Measurements from ENCODE around the gene NEGR1.

Gene NEGR1

GRCh38 chr1:71660411-71660810 lies 621.9 kb downstream of the NEGR1 start:
- peak; percentile 67 for DNase-seq

GRCh38 chr1:71657891-71658679 lies 624.3 kb downstream of the NEGR1 start:
- no peak for DNase-seq

DNA sequence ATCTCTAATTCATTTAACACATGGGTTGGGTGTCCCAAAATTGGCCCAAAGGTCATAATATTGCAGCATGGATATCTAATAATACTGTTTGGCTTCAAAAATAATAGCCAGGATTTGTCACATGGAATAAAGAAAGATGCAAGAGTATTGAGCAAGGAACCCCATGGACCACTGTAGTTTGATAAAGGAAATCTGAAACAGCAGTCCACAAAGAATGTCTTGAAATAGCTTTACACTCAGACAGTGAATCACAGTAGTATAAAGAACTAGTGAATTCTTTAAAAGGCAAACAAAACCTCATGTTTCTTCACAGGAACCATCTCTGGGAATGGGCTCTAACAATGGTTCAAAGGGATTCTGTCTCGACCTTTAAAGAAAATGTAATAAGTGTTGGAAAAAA lies 625.4 kb downstream of the NEGR1 start:
- no peak for DNase-seq

- DNase-seq: no peak
These were observed 626.7 kb downstream of the NEGR1 start for GRCh38 chr1:71655604-71656003.

GRCh38 chr1:71653952-71654351 lies 628.4 kb downstream of the NEGR1 start:
- DNase-seq: no peak

GRCh38 chr1:71651214-71651613 lies 631.1 kb downstream of the NEGR1 start:
- DNase-seq: no peak

- DNase-seq: peak; percentile 12
These were observed 632.2 kb downstream of the NEGR1 start for GRCh38 chr1:71650119-71650518.

DNA sequence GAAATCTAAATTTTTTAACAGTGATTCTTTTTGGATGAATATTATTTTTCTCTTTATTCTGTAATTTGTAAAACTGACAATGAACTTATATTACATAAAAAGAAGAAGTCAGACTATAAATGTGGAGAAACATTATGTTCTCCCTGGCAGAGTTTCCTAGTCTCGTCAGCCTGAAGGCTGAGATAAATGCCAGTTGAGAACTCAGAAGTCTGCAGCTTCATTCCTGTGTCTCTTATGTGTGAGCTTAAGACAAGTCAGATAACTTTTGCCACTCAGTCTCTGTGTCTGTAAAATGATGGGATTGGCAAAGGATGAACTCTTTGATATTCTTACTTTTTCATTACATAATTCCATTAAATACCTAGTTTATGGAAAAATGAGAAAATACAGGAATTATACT lies 632.7 kb downstream of the NEGR1 start:
- DNase-seq: no peak

DNA sequence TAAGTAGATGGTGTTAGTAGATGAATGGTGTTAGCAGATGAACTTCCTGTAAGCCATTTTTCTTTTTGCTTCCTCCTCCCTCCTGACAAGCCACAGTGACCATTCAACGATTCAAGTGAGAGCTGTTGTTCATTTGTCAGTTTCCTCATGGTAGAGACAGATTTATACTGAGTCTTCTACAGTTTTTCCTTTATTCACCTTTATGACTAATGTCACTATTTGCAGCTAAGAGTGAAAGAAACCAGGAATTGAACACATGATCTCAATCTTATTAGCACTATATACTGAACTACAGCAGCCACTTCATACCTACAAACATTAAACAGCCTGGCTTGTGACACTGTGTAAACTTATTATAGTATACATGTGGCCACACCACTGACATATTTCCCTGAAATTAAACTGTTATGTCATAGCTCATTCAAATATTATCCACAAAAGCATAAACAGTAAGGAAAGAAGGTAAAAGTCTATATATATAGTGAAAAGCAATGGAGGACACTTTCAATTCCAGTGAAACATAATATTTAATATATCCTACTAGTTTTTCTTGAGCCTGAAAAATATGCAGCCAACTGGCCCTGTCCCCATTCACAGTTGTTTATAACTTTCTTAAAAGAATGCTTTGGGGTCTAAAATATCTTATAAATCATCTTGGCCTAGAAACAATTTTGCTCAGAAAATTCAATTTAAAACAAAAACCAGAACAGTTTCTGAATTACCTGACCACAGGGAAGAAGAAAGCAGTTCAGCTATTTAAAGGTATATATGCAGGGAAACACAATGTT lies 634.6 kb downstream of the NEGR1 start:
- no peak for DNase-seq

- DNase-seq: no peak
These were observed 637.3 kb downstream of the NEGR1 start for GRCh38 chr1:71645015-71645414.

GRCh38 chr1:71641903-71642302 lies 640.4 kb downstream of the NEGR1 start:
- no peak for DNase-seq

- no peak for DNase-seq
These were observed 641.3 kb downstream of the NEGR1 start for GRCh38 chr1:71640998-71641397.

DNA sequence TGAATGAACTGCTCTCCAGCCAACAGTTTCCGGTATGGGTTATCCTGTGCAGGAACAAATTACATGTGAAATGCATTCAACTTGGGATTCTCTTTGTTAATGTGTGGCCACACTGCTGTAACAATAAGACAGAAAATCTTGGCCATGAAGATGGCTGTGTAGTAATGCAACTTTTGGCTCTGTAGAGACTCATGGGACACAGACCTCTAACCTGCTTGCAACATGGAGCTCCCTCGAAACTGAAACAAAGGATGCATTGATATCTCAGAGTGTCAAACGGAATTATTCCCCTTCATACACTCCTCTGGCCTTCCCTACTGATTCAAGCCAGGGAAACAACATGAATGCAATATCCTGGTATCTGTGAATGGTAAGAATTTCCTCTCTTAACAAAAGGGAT lies 642.2 kb downstream of the NEGR1 start:
- DNase-seq: no peak

DNA sequence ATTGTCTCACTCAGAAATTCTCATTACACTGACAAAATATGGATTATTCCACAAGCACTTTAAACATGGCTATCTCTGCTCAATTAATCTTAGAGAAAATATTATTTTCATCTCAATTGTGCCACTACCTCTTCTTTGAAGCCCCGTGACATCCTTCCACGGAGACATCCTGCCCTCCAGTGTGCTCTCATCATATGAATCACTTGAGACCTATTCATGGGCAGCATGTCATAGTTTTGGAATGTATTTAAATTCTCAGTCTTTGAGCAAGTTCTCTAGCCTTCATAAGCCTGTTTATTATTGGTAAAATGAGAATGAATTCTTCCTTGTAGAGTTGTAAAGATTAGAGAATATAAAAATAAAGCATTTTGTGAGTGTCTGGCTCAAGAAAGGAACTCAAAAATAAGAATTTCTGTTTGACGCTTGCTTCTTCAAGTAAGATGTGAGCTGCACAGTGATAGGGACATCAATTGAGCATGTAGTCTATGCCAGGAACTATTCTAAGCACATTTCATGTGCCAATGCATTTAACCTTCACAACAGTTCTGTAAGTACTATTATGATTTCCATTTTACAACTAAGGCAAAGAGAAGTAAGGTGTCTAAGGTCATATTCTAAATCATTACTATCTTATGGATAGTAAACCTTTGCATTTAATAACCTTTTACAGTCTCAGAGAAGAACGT lies 644.1 kb downstream of the NEGR1 start:
- peak; percentile 78 for DNase-seq

- no peak for DNase-seq
These were observed 646.8 kb downstream of the NEGR1 start for GRCh38 chr1:71635568-71635967.

DNA sequence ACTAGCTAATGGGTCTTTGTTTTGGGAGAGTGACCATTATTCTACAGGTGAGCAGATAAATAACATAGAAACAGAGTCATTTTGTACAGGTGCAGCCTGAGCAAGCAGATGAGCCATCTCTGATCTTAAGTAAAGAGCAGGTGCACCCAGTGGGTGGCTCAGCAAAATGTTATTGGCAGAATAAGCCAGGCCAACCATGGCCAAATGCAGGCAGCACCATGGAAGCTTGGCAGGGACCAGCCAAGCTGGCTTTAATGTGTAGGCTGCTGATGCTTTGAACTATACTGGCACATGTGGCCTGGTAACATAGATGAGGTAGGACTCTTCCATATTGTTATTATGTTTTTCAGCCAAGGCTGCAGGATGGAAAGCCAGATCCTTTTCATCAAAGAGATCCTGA lies 648.2 kb downstream of the NEGR1 start:
- no peak for DNase-seq

GRCh38 chr1:71630073-71630472 lies 652.3 kb downstream of the NEGR1 start:
- no peak for DNase-seq

DNA sequence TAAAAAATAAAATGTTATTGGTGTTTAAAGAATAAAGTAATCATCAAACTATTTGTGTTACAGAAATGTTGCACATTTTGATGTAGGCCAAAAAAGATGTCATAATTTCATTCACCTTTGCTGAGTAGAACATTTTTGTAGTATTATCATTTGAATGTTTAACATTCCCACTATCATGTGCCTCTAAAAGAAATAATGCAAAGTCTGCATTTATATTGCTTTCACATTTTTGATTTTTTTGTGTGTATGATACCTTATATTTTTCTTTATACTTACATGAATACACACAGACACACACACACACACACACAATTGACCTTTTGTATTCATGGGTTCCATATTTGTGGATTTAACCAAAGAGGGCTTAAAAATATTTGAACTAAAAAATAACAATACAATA lies 657.3 kb downstream of the NEGR1 start:
- no peak for DNase-seq

GRCh38 chr1:71623888-71624287 lies 658.5 kb downstream of the NEGR1 start:
- no peak for DNase-seq

DNA sequence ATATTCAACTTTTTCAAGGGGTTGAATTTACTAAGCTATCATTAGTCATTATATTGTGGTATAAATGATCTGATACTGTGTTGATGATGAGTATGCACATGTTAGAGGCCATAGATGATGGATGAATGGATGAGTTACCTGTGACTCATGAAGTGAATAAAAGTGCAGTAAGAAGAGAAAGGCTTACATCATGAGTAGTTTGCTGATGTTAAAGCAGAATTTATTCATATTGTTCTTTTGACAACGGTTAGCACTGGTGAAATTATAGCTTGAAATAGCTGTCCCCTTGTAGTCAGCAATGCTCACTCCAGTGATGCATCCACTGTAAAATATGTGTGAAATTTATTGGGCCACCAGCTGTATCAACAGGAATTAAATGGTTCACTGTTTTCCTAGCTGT lies 660.6 kb downstream of the NEGR1 start:
- DNase-seq: peak; percentile 67

GRCh38 chr1:71618766-71619530 lies 663.4 kb downstream of the NEGR1 start:
- no peak for DNase-seq

DNA sequence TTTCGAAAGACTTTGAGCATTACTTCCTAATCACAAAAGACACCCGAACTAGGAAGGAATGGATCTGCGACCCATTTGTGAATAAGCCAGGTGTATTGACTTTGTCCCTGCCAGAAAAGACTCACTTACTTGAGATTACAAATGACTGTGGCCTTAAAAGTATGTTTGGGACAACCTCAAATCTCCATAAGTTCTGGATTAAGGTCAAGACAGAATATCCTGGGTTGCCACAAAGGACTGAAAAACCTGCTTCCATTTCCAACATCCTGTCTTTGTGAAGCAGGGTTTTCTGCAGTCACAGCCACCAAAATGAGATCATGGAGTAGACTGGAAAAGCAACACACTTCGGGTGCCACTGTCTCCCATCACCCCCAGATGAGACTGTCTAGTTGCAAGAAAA lies 664.1 kb downstream of the NEGR1 start:
- DNase-seq: no peak

DNA sequence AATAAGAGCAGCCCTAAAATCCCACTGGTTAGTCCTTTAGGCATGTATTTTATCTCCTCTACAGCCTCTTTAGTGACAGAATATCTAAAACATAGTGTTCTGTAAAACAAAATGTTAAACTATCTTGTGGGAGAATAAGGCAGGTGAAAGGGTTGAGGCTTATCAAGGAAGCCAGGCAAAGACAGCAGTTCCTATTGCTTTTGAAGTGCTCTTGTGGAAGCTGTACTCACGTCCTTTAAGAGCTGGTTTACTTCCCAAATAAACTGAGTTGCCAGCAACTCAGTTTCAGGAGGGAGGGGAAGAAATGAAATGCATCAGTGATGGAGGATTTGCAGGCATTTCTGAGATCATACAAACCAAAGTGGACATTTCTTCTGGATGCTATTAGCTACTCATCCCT lies 671.9 kb downstream of the NEGR1 start:
- DNase-seq: no peak

All from EL (cell line).